ENCODE data around the gene HTT. TPM values are rescaled to one million over a fixed set of nuclear protein-coding genes. Genes with fewer than 3 reads are reported as not detected.

HTT gene
- polyA plus RNA-seq, 1 donor from 2014 or later, result 11.5 TPM

- Histone ChIP-seq H3F3A (ENCODE audit: insufficient read depth, low read length, poor library complexity, severe bottlenecking) (peaks cover 5% of the 10 kb centered on the region), H3K9me3 (ENCODE audit: low read length) (no peaks in the 10 kb centered on the region), H4K20me1 (ENCODE audit: insufficient read depth) (no peaks in the 10 kb centered on the region), H3K9ac (ENCODE audit: low read length) (no peak overlapping the region), H3K36me3 (ENCODE audit: insufficient read depth, low read length) (no peaks in the 10 kb centered on the region), H3K4me3 (ENCODE audit: low read length) (no peak overlapping the region), H3K9me2 (ENCODE audit: insufficient read depth, low read length) (no peaks in the 10 kb centered on the region), H3K4me2 (ENCODE audit: low read length) (no peak overlapping the region), H3K79me2 (replicated peaks; ENCODE audit: insufficient read depth, low read length) (no peaks in the 10 kb centered on the region), H3K27ac (ENCODE audit: low read length) (no peak overlapping the region), H3K27me3 (ENCODE audit: insufficient read depth, low read depth, low read length) (no peaks in the 10 kb centered on the region), H2AFZ (ENCODE audit: low read depth, low read length) (no peak overlapping the region)
- TF ChIP-seq EP300 (conservative IDR thresholded peaks at IDR 0.05; ENCODE audit: poor library complexity, severe bottlenecking) (no peak), RAD21 (conservative IDR thresholded peaks at IDR 0.05) (no peak), POLR2AphosphoS5 (IDR thresholded peaks at IDR 0.05) (no peak), MXI1 (conservative IDR thresholded peaks at IDR 0.05; ENCODE audit: poor library complexity, severe bottlenecking) (no peak), REST (IDR thresholded peaks at IDR 0.05; ENCODE audit: borderline replicate concordance) (no peak), TAF1 (IDR thresholded peaks at IDR 0.05; ENCODE audit: low read depth) (no peak), EZH2 (IDR thresholded peaks at IDR 0.05; ENCODE audit: borderline replicate concordance, insufficient read depth, low read length, poor library complexity, severe bottlenecking) (no peak), SMC3 (conservative IDR thresholded peaks at IDR 0.05; ENCODE audit: poor library complexity) (no peak), CTCF (IDR thresholded peaks at IDR 0.05; ENCODE audit: poor library complexity, severe bottlenecking) (no peak)
Measured at GRCh38 chr4:3253808-3254207, 179.3 kb downstream of the HTT start.

GRCh38 chr4:3254302-3255131 lies 180.0 kb downstream of the HTT start:
- no peak overlapping the region for H3K4me2 ChIP-seq (ENCODE audit: low read length)
- H3K4me3 ChIP-seq (ENCODE audit: low read length), result no peak overlapping the region
- peaks cover 3% of the 10 kb centered on the region for H3F3A ChIP-seq (ENCODE audit: insufficient read depth, low read length, poor library complexity, severe bottlenecking)
- H3K9me3 ChIP-seq (ENCODE audit: low read length), result no peaks in the 10 kb centered on the region
- TF ChIP-seq POLR2AphosphoS5 (IDR thresholded peaks at IDR 0.05) (no peak), EZH2 (IDR thresholded peaks at IDR 0.05; ENCODE audit: borderline replicate concordance, insufficient read depth, low read length, poor library complexity, severe bottlenecking) (no peak), MXI1 (conservative IDR thresholded peaks at IDR 0.05; ENCODE audit: poor library complexity, severe bottlenecking) (no peak), RAD21 (conservative IDR thresholded peaks at IDR 0.05) (no peak), REST (IDR thresholded peaks at IDR 0.05; ENCODE audit: borderline replicate concordance) (no peak), TAF1 (IDR thresholded peaks at IDR 0.05; ENCODE audit: low read depth) (no peak), SMC3 (conservative IDR thresholded peaks at IDR 0.05; ENCODE audit: poor library complexity) (no peak), EP300 (conservative IDR thresholded peaks at IDR 0.05; ENCODE audit: poor library complexity, severe bottlenecking) (no peak), CTCF (IDR thresholded peaks at IDR 0.05; ENCODE audit: poor library complexity, severe bottlenecking) (no peak)
- H3K9ac ChIP-seq (ENCODE audit: low read length), result no peak overlapping the region
- no peaks in the 10 kb centered on the region for H4K20me1 ChIP-seq (ENCODE audit: insufficient read depth)
- H3K27me3 ChIP-seq (ENCODE audit: insufficient read depth, low read depth, low read length), result no peaks in the 10 kb centered on the region
- no peak overlapping the region for H3K27ac ChIP-seq (ENCODE audit: low read length)
- H2AFZ ChIP-seq (ENCODE audit: low read depth, low read length), result no peak overlapping the region
- no peaks in the 10 kb centered on the region for H3K79me2 ChIP-seq (replicated peaks; ENCODE audit: insufficient read depth, low read length)
- H3K9me2 ChIP-seq (ENCODE audit: insufficient read depth, low read length), result no peaks in the 10 kb centered on the region
- no peaks in the 10 kb centered on the region for H3K36me3 ChIP-seq (ENCODE audit: insufficient read depth, low read length)
